ENCODE data around the gene PDK2. TPM values are rescaled to one million over a fixed set of nuclear protein-coding genes. Genes with fewer than 3 reads are reported as not detected.

PDK2 gene
- total and polyA plus RNA-seq, 2 donors (not counting 1 experiment from before 2014, with no cell fraction given): 19.2 to 41.0 TPM

DNA sequence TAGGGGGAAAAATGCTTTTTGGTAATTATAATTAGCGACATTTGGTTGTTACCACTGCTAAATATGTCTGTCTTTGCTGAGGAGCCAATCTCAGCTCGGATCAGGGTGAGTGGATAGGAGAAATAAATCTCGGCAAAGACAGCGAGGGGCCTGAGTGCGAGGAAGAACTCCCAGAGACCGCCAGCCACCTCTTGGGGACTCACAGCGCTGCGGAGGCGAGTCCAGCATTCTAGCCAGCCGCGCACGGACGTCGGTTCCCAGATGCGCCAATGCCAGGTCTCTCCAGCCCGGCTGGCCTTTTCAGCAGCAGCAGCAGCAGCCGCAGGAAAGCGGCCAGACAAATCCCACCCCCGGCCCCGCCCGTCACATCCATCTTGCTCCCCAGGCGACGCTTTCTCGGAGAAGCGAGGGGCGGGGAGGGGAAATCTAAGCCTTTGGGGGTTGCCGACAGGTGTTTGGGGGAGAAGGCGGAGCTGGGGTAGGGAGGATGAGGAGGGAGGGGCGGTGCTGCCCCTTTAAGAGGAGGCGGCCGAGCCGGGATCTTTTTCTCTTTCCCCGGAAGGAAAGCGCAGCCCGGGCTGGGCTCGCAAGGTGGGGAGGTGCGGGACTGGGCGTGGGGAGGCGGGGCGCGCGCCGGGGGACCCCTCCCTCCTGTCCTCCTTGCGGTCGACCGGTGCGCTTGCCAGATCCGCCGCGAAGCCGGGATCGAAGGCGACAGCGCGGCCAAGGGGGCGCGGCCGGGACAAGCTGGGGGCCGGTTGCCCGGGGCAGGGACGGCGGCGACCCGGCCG lies 39.5 kb upstream of the PDK2 start, which contains the start of gene ITGA3:
ITGA3 (plus strand) TSS at position 685 of the 791 bp plus-strand sequence. CDS start 330 bp downstream, outside the sequence.
- H3K4me2 ChIP-seq (ENCODE audit: extremely low read depth, insufficient read depth, low read length): peak within 1 kb of the TSS; percentile 98
- H3K4me1 ChIP-seq (ENCODE audit: control insufficient read depth, extremely low read depth, insufficient read depth, low read length): peaks cover 49% of the 10 kb centered on the region
- peak within 1 kb of the TSS; percentile 65 for H3K9ac ChIP-seq (ENCODE audit: insufficient read depth, low read length)
- H4K20me1 ChIP-seq (ENCODE audit: control insufficient read depth, extremely low read depth, insufficient read depth, low read length): no peaks in the 10 kb centered on the region
- H3K27ac ChIP-seq (ENCODE audit: insufficient read depth, low read length): peak within 1 kb of the TSS; percentile 64
- peak within 1 kb of the TSS; percentile 78 to 87 (median 84) for H3K4me3 ChIP-seq (replicated peaks in 1 of 4; ENCODE audit: control extremely low read depth in 1 of 4, insufficient read depth in 1 of 4, low read depth in 3 of 4, low read length in 4 of 4)
- peak; percentile 86 to 93 for DNase-seq (ENCODE audit: low read depth in 2 of 2)
- H3K36me3 ChIP-seq (ENCODE audit: control insufficient read depth, insufficient read depth, low read length): peaks cover 2% of the 10 kb centered on the region
- no peaks in the 10 kb centered on the region for H3K9me3 ChIP-seq (ENCODE audit: control insufficient read depth, insufficient read depth, low read depth, low read length)
- peaks cover 54% of the 10 kb centered on the region for H3K79me2 ChIP-seq (ENCODE audit: control insufficient read depth, insufficient read depth, low read length)
- no peaks in the 10 kb centered on the region for H3K27me3 ChIP-seq (ENCODE audit: control insufficient read depth, insufficient read depth, low read length)
- peak within 1 kb of the TSS; percentile 54 for H2AFZ ChIP-seq (ENCODE audit: low read length)
- TF ChIP-seq, protein P1, sequence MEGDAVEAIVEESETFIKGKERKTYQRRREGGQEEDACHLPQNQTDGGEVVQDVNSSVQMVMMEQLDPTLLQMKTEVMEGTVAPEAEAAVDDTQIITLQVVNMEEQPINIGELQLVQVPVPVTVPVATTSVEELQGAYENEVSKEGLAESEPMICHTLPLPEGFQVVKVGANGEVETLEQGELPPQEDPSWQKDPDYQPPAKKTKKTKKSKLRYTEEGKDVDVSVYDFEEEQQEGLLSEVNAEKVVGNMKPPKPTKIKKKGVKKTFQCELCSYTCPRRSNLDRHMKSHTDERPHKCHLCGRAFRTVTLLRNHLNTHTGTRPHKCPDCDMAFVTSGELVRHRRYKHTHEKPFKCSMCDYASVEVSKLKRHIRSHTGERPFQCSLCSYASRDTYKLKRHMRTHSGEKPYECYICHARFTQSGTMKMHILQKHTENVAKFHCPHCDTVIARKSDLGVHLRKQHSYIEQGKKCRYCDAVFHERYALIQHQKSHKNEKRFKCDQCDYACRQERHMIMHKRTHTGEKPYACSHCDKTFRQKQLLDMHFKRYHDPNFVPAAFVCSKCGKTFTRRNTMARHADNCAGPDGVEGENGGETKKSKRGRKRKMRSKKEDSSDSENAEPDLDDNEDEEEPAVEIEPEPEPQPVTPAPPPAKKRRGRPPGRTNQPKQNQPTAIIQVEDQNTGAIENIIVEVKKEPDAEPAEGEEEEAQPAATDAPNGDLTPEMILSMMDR (conservative IDR thresholded peaks at IDR 0.05 in 1 of 2, IDR thresholded peaks at IDR 0.05 in 1 of 2; ENCODE audit: low read depth in 1 of 2, low read length in 2 of 2): no peak
- no peak for TF ChIP-seq EZH2 (IDR thresholded peaks at IDR 0.05; ENCODE audit: low read length, missing control alignments)

DNA sequence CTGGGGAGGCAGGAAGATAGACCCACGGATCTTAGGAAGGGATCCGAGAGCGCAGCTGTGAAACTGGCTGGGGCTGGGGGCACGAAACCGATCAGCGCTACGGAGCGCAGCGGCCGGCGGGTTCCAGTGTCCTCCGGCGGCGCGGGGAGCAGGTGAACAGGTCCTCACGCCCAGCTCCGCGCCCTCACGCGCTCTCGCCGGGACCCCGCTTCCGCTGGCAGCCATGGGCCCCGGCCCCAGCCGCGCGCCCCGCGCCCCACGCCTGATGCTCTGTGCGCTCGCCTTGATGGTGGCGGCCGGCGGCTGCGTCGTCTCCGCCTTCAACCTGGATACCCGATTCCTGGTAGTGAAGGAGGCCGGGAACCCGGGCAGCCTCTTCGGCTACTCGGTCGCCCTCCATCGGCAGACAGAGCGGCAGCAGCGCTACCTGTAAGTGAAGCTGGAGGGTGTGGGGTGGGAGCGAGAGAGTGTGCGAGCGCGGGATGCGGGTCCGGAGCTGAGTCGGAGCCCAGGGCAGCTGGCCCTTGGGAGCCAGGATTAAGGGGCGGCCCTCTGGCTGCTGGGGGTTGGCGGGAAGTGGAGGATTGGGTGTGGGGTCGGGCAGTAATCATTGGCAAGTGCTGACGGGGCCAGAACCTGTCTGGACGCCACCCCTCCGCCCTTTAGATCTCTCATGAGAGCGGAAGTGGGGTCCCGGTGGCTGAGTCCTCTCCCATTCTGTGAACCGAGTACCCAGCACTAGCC lies 38.8 kb upstream of the PDK2 start:
- no peaks in the 10 kb centered on the region for H3K27me3 ChIP-seq (ENCODE audit: control insufficient read depth, insufficient read depth, low read length)
- DNase-seq (ENCODE audit: low read depth in 2 of 2): peak; percentile 65 to 69
- peak overlapping the region; percentile 65 for H3K9ac ChIP-seq (ENCODE audit: insufficient read depth, low read length)
- peak overlapping the region; percentile 89 for H3K4me2 ChIP-seq (ENCODE audit: extremely low read depth, insufficient read depth, low read length)
- H3K27ac ChIP-seq (ENCODE audit: insufficient read depth, low read length): peak overlapping the region; percentile 64
- peaks cover 2% of the 10 kb centered on the region for H3K36me3 ChIP-seq (ENCODE audit: control insufficient read depth, insufficient read depth, low read length)
- H2AFZ ChIP-seq (ENCODE audit: low read length): no peak overlapping the region
- peak overlapping the region; percentile 78 to 87 (median 84) for H3K4me3 ChIP-seq (replicated peaks in 1 of 4; ENCODE audit: control extremely low read depth in 1 of 4, insufficient read depth in 1 of 4, low read depth in 3 of 4, low read length in 4 of 4)
- TF ChIP-seq, protein P1 (conservative IDR thresholded peaks at IDR 0.05 in 1 of 2, IDR thresholded peaks at IDR 0.05 in 1 of 2; ENCODE audit: low read depth in 1 of 2, low read length in 2 of 2): peak in 1 of 2 donors; percentile 55
- TF ChIP-seq EZH2 (IDR thresholded peaks at IDR 0.05; ENCODE audit: low read length, missing control alignments): no peak
- peaks cover 49% of the 10 kb centered on the region for H3K4me1 ChIP-seq (ENCODE audit: control insufficient read depth, extremely low read depth, insufficient read depth, low read length)
- H4K20me1 ChIP-seq (ENCODE audit: control insufficient read depth, extremely low read depth, insufficient read depth, low read length): no peaks in the 10 kb centered on the region
- no peaks in the 10 kb centered on the region for H3K9me3 ChIP-seq (ENCODE audit: control insufficient read depth, insufficient read depth, low read depth, low read length)
- peaks cover 61% of the 10 kb centered on the region for H3K79me2 ChIP-seq (ENCODE audit: control insufficient read depth, insufficient read depth, low read length)

DNA sequence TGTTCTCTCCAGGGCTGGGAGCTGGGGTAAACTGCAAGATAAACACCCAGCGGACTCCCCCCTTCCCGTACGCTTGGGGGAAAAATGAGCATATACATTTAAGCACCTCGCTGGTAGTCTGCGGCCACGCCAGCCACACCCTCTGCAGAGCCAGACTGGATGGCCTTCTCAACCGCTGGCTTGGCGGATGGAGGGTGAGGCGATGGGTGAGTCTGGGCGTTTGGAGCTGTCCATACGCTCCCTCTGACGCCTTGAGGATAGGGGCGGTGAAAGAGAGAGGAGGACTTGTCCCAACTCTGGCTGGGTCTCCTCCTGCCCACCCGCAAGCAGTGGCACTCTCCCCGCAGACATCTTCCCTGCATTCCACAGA lies 38.2 kb upstream of the PDK2 start:
- TF ChIP-seq, protein P1 (conservative IDR thresholded peaks at IDR 0.05 in 1 of 2, IDR thresholded peaks at IDR 0.05 in 1 of 2; ENCODE audit: low read depth in 1 of 2, low read length in 2 of 2): no peak
- no peak for TF ChIP-seq EZH2 (IDR thresholded peaks at IDR 0.05; ENCODE audit: low read length, missing control alignments)
- Histone ChIP-seq H3K4me3 (replicated peaks in 1 of 4; ENCODE audit: control extremely low read depth in 1 of 4, insufficient read depth in 1 of 4, low read depth in 3 of 4, low read length in 4 of 4) (peak overlapping the region; percentile 59 to 86 (median 80)), H3K27ac (ENCODE audit: insufficient read depth, low read length) (peak overlapping the region; percentile 36), H3K36me3 (ENCODE audit: control insufficient read depth, insufficient read depth, low read length) (peaks cover 2% of the 10 kb centered on the region), H3K9ac (ENCODE audit: insufficient read depth, low read length) (peak overlapping the region; percentile 65), H3K4me2 (ENCODE audit: extremely low read depth, insufficient read depth, low read length) (peak overlapping the region; percentile 89), H3K27me3 (ENCODE audit: control insufficient read depth, insufficient read depth, low read length) (no peaks in the 10 kb centered on the region), H3K4me1 (ENCODE audit: control insufficient read depth, extremely low read depth, insufficient read depth, low read length) (peaks cover 48% of the 10 kb centered on the region), H3K79me2 (ENCODE audit: control insufficient read depth, insufficient read depth, low read length) (peaks cover 65% of the 10 kb centered on the region), H2AFZ (ENCODE audit: low read length) (no peak overlapping the region), H3K9me3 (ENCODE audit: control insufficient read depth, insufficient read depth, low read depth, low read length) (no peaks in the 10 kb centered on the region), H4K20me1 (ENCODE audit: control insufficient read depth, extremely low read depth, insufficient read depth, low read length) (no peaks in the 10 kb centered on the region)
- peak; percentile 63 to 68 for DNase-seq (ENCODE audit: low read depth in 2 of 2)

All from fibroblast of lung (primary cell).